Measurements from ENCODE around the gene ASB10.
A peak's percentile ranks its signal among the peaks of the same experiment; 100 is the strongest.

The ASB10 gene, protein sequence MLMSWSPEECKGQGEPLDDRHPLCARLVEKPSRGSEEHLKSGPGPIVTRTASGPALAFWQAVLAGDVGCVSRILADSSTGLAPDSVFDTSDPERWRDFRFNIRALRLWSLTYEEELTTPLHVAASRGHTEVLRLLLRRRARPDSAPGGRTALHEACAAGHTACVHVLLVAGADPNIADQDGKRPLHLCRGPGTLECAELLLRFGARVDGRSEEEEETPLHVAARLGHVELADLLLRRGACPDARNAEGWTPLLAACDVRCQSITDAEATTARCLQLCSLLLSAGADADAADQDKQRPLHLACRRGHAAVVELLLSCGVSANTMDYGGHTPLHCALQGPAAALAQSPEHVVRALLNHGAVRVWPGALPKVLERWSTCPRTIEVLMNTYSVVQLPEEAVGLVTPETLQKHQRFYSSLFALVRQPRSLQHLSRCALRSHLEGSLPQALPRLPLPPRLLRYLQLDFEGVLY

DNA sequence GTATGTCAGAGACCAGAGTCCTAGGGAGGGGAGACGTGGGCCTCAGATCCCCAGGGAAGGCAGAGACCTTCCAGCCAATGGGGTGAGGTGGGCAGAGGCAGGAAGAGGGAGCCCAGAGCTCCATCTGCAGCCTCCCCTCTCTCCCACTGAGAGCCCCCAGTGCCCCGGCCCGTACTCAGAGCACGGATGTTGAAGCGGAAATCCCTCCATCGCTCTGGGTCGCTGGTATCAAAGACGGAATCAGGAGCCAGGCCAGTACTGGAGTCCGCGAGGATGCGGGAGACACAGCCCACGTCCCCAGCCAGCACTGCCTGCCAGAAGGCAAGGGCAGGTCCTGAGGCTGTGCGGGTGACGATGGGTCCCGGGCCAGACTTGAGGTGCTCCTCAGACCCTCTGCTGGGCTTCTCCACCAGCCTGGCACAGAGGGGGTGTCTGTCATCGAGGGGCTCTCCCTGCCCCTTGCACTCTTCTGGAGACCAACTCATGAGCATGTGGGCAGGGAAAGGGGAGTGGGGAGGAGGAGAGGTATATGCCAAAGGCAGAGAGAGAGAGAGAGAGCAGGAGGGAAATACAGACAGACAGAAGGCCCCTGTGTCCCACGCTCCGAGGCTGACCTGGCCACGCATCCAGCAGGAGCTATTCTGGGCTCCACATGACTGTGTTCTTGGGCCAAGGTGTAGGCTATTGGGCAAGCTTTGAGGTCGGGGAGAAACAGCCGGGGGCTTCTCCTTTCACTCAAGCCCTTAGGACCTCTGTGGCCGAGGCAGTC lies at the start of gene ASB10:
ASB10 (minus strand) TSS at position 611 of the 769 bp plus-strand sequence; CDS start at position 491, 120 bp downstream.
- no peak for DNase-seq

GRCh38 chr7:151236406-151236805 lies 49.4 kb upstream of the ASB10 start:
- DNase-seq: no peak

DNA sequence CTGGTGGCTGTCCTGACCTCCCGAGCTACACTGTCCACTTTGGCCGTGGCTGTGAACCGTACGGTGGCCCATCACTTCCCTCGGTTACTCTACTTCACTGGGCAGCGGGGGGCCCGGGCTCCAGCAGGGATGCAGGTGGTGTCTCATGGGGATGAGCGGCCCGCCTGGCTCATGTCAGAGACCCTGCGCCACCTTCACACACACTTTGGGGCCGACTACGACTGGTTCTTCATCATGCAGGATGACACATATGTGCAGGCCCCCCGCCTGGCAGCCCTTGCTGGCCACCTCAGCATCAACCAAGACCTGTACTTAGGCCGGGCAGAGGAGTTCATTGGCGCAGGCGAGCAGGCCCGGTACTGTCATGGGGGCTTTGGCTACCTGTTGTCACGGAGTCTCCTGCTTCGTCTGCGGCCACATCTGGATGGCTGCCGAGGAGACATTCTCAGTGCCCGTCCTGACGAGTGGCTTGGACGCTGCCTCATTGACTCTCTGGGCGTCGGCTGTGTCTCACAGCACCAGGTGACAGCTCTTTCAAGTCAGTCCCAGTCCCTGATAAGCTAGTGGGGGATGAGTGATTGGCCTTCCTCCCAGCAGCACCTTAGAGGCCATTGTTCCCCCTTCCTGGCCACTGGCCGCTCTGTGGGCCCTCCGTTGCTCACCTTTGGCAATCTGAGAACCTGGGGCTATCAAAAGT lies 48.2 kb upstream of the ASB10 start:
- no peak for DNase-seq

DNA sequence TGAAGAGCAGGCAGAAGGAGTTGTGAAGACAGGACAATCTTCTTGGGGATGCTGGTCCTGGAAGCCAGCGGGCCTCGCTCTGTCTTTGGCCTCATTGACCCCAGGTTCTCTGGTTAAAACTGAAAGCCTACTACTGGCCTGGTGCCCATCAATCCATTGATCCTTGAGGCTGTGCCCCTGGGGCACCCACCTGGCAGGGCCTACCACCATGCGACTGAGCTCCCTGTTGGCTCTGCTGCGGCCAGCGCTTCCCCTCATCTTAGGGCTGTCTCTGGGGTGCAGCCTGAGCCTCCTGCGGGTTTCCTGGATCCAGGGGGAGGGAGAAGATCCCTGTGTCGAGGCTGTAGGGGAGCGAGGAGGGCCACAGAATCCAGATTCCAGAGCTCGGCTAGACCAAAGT lies 46.8 kb upstream of the ASB10 start:
- no peak for DNase-seq

DNA sequence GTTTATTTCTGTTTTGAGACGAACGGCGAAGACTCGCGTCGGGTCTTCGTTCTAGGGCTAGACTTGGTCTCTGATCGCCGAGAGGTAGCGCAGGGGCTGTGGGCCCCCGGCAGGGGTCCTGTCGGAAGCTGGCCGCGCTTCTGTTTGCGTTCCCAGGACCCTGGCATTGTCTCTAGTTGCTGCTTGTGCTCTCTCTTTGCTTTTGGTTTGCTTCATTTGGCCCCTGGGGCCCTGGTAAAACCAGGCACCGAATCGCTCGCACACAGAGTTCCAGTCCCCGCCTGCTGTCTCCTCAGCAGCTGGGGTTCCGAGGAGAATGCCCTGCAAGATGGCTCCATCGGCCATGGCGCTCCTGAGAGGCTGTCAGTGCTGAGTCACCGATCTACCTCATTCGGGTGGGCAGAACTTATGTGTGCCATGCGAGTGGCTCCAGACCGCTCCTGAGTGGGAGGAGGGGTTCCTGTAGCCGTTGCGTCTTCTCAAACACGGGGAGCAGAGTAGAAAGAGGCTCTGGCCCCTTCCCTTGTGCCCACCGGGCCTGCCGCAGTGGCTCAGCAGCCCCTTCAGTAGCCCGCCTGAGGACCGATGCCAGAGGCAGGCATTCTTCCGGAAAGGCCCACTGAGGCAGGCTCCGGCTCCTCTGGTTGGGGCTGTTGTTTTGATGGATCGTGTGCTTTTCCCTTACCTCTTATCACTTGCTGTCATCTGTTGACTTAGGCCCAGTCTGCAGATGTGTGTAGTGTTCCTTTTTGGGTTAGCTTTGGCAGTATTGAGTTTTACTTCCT lies 46.1 kb upstream of the ASB10 start:
- no peak for DNase-seq

- peak; percentile 74 for DNase-seq
These were observed 45.3 kb upstream of the ASB10 start, which contains the start of gene CHPF2 for GRCh38 chr7:151232091-151232916. Gene CHPF2 (plus strand): TSS chr7:151232483. CDS start chr7:151234012, 1,529 bp downstream.

GRCh38 chr7:151231080-151231479 lies 44.0 kb upstream of the ASB10 start:
- DNase-seq: no peak

GRCh38 chr7:151229249-151229648 lies 42.2 kb upstream of the ASB10 start:
- no peak for DNase-seq

GRCh38 chr7:151228024-151228866 lies 41.2 kb upstream of the ASB10 start:
- DNase-seq: no peak

DNA sequence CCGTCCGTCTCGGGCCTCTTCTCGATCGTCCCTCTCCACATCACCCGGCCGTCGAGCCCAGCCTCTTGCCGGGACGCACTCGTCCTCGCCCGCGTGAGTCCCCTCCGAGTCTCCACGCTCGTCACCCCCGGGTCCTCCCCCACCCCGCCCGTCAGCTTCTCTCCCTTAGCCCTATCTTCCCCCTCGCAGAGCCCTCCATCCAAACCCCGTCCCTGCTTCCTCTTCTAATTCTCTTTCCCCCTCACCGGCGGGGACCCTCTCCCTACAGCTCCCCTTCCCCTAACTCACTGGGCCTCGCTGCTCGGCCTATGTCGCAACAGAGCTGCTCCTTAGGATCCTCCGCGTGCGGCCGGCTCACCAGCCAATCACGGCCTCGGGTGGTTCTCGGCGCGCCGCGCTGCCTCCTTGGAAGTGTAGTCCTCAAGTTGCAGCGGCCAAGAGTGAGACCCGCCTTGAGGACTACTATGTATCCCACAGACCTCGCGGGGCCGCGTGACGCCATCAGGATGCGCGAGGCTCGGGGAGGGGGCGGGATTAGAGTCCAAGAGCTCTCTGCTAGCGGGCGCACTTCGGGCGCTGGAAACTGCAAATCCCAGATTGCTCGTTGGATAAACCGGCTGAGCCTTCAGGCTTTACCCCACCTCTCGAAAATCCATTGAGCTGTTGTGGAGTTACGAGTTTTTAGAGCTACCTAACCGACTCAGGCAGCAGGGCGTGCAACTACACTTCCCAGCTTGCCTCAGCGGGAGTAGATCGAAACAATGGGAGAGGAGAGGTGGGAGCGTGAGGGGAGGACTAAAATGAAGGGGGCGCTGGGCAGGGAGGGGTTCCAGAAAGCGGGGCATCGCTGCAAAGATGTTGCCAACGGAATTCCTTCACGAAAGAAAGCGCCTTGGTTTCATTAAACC lies 40.1 kb upstream of the ASB10 start, which contains the start of gene ABCF2:
ABCF2 (minus strand) TSS at position 331 of the 908 bp plus-strand sequence. CDS start 747 bp downstream, outside the sequence.
- DNase-seq: peak; percentile 97

DNA sequence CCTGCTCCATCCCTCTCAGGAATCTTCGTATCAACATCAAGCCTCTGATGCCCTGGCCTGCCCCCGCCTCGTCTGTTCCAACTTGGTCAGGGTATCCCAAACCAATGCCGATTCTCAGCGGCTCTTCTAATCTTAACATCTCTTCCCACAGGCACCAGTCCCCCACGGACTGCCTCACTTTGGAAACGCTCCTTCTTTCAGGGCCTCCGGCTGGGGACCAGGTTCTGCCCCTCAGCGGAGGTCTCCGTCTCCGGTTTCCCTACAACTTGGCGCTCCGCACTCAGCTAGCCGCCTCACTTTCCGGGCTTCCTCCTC lies 39.5 kb upstream of the ASB10 start:
- DNase-seq: no peak

DNA sequence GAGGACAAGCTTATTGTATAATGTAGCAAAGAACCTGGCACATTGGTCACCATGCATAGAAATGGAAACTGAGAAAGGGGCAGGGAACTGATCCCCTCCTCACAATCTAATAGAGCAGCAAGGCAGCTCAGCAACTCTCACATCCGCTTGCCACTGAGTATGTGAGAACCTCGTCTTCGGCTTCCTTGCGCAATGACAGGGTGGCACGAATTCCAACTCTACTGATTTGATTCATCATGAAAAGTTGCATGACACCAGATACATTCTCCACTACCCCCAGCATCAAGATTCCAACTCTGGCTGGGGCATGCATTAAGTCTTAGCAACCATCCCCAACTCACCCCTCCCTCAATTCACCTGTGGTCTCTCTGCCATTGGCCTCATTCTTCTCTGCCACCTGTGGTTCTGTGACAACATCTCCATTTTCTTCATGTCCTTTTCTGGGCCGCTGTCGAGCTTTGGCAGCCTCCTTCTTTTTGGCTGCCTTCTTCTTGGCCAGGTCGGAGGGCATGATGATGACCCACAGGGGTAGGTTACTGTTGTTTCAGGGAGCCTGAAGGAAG lies 39.0 kb upstream of the ASB10 start:
- DNase-seq: no peak

DNA sequence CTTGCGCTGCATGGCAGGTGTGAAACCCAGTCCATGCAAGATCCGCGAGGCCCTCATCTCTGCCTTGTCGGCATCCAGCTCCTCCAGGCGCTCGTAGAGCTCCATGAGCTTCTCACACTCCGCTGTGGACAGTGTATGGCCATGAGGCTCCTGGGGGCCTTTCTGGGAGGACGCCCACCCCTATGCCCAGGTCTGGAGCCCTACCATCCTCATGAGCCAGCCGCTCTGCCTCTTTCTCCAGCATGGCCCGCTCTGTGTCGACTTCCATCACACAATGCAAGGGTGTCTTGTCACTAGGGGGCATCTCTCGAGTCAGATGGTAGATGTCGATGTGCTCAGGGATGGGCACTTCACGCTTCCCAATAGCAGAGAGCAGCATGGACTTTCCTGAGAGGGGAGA lies 36.7 kb upstream of the ASB10 start:
- no peak for DNase-seq

DNA sequence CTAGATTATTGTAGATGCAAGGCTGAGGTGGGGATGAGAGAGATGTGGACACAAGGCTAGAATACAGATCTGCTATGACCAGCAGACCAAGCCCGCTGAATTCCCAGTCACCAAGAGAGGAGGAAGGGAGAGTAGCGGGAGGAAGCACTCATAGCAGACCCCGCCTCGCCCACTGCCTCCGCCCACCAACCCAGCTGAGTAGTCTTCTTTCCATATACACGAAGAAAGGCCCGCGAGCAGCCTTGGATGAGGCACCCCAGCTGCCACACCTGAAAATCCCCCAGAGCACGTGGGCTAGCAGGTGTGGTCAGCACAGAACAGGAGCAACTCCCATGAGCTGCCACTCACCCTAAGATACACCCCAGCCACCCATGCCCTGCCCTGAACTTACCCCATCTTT lies 31.1 kb upstream of the ASB10 start:
- DNase-seq: no peak

- DNase-seq: no peak
These were observed 28.3 kb upstream of the ASB10 start for GRCh38 chr7:151215396-151215795.

DNA sequence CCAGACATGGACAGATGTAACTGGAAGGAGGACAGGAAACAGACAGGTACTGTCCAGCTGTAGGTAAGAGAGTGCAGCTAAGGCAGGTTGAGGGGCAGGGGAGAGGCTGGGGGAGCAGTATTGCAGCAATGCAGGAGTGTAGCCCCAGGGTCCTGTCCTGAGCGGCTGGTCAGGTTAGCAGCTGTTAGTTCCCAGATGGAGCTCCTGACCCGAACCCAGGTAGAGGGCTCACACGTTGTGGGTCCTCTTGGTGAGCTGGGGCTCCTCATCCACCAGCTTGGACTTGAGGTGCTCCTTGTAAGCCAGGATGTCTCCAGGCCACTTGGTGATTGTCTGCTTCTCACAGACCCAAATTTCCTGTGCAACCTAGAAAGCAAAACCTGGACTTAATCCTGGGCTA lies 26.8 kb upstream of the ASB10 start:
- DNase-seq: no peak

DNA sequence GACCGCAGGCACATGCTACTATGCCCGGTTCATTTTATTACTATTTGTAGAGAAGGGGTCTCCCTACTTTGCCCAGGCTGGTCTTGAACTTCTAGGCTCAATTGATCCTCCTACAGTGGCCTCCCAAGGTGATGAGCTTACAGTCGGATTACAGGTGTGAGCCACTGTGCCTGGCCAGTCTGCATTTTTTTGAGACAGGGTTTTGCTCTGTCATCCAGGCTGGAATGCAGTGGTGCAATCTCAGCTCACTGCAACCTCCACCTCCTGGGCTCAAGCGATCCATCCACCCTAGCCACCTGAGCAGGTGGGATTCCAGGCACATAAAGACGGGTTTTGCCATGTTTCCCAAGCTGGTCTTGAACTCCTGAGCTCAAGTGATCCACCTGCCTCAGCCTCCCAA lies 25.6 kb upstream of the ASB10 start:
- DNase-seq: no peak

- DNase-seq: no peak
These were observed 24.2 kb upstream of the ASB10 start for GRCh38 chr7:151211155-151211772.
